NCI-H345 treated with DMSO at 0.1 percent for 48 hours (cell line): ENCODE data around the gene PLEKHO1.
"Not testable (repeated sequence)": the region's sequence is repeated elsewhere in the genome, so short reads cannot be mapped to it uniquely, and the experiment has no call there.

Experiments used
- DNase-seq: peaks from one replicate; lab custom pipeline; 2025; ENCODE audit not compliant: unreplicated experiment; lab: John Stamatoyannopoulos, UW

Gene PLEKHO1

GRCh38 chr1:150168960-150169601 lies 19.4 kb downstream of the PLEKHO1 start:
- no peak for DNase-seq

GRCh38 chr1:150171801-150172200 lies 22.1 kb downstream of the PLEKHO1 start:
- DNase-seq = no peak

- DNase-seq = no peak
These were observed 23.4 kb downstream of the PLEKHO1 start for GRCh38 chr1:150173141-150173585.

- no peak for DNase-seq
These were observed 26.9 kb downstream of the PLEKHO1 start for GRCh38 chr1:150176593-150176992.

- DNase-seq = no peak
These were observed 28.8 kb downstream of the PLEKHO1 start for GRCh38 chr1:150178548-150178947.

GRCh38 chr1:150179867-150180266 lies 30.2 kb downstream of the PLEKHO1 start:
- no peak for DNase-seq

GRCh38 chr1:150180474-150180873 lies 30.8 kb downstream of the PLEKHO1 start:
- DNase-seq = no peak

- no peak for DNase-seq
These were observed 32.5 kb downstream of the PLEKHO1 start for GRCh38 chr1:150182247-150182646.

- DNase-seq = no peak
These were observed 33.3 kb downstream of the PLEKHO1 start for GRCh38 chr1:150183061-150183460.

GRCh38 chr1:150185481-150185880 lies 35.8 kb downstream of the PLEKHO1 start:
- no peak for DNase-seq

GRCh38 chr1:150186438-150186788 lies 36.7 kb downstream of the PLEKHO1 start:
- not testable (repeated sequence) for DNase-seq

GRCh38 chr1:150186789-150187559 lies 37.3 kb downstream of the PLEKHO1 start:
- peak; percentile 86 for DNase-seq

- DNase-seq = no peak
These were observed 37.8 kb downstream of the PLEKHO1 start for GRCh38 chr1:150187560-150187931.

GRCh38 chr1:150192012-150192411 lies 42.3 kb downstream of the PLEKHO1 start:
- DNase-seq = no peak

- no peak for DNase-seq
These were observed 44.8 kb downstream of the PLEKHO1 start for GRCh38 chr1:150194381-150195031.

- DNase-seq = no peak
These were observed 46.7 kb downstream of the PLEKHO1 start for GRCh38 chr1:150196417-150196816.

GRCh38 chr1:150207281-150207971 lies 57.7 kb downstream of the PLEKHO1 start:
- no peak for DNase-seq

GRCh38 chr1:150208460-150208859 lies 58.7 kb downstream of the PLEKHO1 start:
- not testable (repeated sequence) for DNase-seq
